IPS-NIHi11 (cell line): ENCODE results near the gene BICRA.
"Not testable (repeated sequence)": the region's sequence is repeated elsewhere in the genome, so short reads cannot be mapped to it uniquely, and the experiment has no call there.

ENCODE experiments used
- DNase-seq: peaks from one replicate; pipeline ENCODE4 v3.0.0; 2012; ENCODE audit warnings: mixed read lengths, low spot score

Gene BICRA

GRCh38 chr19:47608969-47609905 lies at the start of gene BICRA:
BICRA (plus strand) TSS chr19:47609134; CDS start chr19:47673575, 64,441 bp downstream.
- DNase-seq: peak; percentile 85

DNA sequence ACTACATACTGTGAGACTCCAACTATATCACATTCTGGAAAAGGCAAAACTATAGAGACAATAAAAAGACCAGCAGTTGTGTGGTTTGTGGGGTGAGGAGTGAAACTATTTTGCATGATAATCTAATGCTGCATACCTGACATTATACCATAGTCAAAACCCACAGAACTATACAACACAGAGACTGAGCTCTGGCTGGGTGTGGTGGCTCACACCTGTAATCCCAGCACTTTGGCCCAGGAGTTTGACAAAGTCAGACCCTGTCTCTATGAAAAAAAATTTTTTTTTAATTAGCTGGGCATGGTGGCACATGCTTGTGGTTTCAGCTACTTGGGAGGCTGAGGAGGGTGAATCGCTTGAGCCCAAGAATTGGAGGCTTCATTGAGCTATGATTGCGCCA lies 47.9 kb upstream of the BICRA start:
- no peak for DNase-seq

DNA sequence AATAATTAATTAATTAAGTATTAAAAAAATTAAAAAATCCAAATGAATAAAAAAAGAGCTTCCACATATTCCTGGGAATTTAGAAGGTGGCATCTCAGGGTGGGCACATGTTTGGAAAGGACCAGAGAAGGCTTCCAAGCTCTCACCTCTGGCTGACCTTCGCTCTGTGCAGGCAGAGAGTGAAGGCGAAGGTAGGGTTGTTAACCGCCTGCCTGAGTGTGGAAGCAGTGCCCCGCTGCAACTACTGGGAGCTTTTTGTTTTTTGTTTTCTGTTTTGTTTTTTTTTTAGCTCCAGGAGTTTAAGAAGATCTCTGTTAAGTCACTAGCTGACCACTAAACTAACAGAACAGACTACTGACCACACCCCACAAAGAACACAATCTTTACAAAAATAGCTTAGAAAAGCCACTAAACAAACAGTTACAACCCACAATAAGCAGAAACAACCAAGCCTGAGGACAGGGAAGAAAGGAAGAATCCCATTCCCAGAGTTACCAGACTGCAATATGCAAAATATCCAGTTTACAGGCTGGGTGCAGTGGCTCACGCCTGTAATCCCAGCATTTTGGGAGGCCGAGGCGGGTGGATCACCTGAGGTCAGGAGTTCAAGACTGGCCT lies 47.4 kb upstream of the BICRA start:
- DNase-seq: no peak

GRCh38 chr19:47564081-47564480 lies 44.9 kb upstream of the BICRA start:
- DNase-seq: no peak

GRCh38 chr19:47569331-47569730 lies 39.6 kb upstream of the BICRA start:
- DNase-seq: no peak

DNA sequence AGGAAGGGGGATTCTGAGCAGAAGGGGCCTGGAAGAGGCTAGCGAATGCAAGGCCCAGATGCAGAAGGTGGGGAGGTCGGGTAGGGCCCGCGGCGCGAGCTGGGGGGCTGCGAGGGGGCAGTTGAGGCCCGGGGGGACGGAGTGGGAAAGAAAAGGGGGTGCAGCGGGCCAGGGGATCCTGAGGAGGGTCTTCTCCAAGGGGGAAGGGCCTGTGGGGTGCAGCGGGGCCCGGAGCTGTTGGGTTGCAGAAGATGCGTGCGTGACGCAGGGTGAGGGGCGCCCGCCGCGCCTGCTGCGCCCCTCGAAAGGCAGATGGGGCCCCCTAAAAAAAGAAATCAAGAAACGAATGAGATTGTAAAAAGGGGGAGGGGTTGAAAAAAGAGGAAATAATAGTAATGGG lies 36.3 kb upstream of the BICRA start:
- DNase-seq: no peak

DNA sequence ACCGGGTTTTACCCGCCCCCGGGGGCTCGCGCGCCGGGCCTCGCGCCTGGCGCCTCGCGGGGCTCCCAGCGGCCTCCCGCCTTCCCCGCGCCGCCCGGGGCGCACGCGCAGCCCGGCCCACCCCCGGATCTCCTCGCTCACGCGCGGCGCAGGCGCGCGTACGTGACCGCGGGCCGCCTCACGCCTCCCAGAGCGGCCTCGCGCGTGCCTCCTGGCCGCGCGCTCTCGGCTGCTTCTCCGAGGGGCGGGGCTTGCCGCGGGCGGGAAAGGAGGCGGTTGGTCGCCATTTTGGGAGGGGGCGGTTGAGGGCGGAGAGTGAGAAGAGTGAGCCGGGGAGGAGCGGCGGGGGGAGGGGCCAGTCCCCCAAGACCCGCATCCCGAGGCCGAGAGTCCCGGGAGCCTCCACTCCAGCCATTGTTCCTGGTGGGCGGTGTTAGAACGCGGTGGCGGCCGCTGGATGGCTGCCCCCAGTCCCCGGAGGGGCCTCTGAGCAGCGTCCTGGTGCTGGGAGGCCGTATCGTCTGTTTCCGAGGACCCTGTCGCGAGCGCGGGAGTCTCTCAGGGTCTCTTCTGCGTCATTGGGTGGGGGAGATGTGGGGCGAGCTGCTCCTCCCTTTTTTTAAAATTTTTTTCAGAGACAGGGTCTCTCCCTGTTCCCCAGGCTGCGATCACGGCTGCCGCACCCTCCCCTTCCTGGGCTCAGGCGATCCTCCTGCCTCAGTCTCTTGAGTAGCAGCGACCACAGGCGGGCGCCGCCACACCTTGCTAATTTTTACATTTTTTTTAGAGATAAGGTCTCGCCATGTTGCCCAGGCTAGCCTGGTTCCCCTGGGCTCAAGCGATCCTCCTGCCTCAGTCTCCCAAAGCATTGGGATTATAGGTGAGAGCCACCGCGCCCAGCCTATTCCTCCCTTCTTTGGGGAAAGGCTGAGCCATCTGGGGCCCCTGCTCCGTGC lies 35.6 kb upstream of the BICRA start, which contains the start of gene ZNF541:
Gene ZNF541 (minus strand): TSS at position 78 of the 956 bp plus-strand sequence. CDS start 17,292 bp downstream, outside the sequence.
- DNase-seq: peak; percentile 43

DNA sequence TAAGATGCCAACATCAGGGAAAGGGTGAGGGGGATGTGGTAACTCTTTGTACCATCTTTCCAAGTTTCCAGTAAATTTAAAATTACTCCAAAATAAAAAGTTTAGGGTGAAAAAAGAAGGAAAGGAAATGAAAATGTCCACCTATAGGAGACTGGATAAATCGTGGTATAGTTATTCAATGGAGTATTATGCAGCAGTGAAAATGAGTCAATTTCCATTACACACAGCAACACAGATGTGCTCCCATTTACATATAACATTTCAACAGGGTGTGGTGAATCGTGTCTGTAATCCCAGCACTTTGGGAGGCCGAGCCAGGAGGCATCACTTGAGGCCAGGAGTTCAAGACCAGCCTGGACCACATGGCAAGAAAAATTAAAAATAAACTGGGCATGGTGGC lies 28.5 kb upstream of the BICRA start:
- no peak for DNase-seq

- peak; percentile 38 for DNase-seq
These were observed 27.2 kb upstream of the BICRA start for GRCh38 chr19:47581605-47582319.

DNA sequence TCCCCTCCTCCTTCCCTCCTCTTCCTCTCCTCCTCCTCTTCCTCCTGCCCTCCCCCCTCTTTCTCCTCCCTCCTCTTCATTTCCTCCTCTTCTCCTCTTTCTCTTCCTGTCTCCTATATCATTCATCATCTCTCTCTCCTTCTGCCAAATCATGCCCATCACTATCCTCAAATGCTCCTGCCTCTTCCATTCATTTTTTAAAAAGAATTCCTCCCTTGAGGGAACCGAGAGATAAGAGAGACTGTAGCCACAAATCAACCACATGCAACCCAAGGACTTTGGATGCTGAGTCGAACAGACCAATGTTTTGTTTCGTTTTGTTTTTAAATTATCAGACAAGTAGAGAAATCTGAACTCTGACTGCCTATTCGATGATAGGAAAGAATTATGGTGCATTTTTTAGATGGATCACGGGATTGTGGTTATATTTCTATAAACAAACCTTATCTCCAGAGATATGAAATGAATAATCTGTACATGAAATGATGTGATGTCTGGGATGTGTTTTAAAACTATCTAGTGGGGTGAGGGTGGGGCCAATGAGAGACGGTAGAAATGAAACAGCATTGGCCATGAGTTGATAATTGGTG lies 26.5 kb upstream of the BICRA start:
- no peak for DNase-seq

GRCh38 chr19:47583161-47583560 lies 25.8 kb upstream of the BICRA start:
- not testable (repeated sequence) for DNase-seq

DNA sequence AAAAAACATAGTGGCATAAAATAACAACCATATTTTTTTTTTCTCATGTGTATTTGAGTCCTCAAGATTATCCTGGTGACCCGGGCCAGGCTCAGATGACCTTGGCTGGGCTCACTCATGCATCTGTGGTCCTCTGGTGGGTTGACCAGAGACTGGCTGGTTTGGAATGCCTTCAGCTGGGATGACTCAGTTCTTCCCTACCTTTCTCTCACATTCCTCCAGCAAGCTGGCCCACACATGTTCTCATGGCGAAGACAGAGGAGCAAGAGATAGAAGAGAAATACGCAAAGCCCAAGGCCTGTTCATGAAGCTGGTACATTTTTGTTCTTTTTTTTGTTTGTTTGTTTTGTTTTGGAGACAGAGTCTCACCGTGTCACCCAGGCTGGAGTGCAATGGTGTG lies 21.6 kb upstream of the BICRA start:
- DNase-seq: no peak

GRCh38 chr19:47589824-47590223 lies 19.1 kb upstream of the BICRA start:
- DNase-seq: no peak

GRCh38 chr19:47593860-47594259 lies 15.1 kb upstream of the BICRA start:
- no peak for DNase-seq

- no peak for DNase-seq
These were observed 13.0 kb upstream of the BICRA start for GRCh38 chr19:47595944-47596343.

- DNase-seq: peak; percentile 84
These were observed 10.3 kb upstream of the BICRA start for GRCh38 chr19:47598407-47599349.

- DNase-seq: not testable (repeated sequence)
These were observed 9.2 kb upstream of the BICRA start for GRCh38 chr19:47599671-47600245.

DNA sequence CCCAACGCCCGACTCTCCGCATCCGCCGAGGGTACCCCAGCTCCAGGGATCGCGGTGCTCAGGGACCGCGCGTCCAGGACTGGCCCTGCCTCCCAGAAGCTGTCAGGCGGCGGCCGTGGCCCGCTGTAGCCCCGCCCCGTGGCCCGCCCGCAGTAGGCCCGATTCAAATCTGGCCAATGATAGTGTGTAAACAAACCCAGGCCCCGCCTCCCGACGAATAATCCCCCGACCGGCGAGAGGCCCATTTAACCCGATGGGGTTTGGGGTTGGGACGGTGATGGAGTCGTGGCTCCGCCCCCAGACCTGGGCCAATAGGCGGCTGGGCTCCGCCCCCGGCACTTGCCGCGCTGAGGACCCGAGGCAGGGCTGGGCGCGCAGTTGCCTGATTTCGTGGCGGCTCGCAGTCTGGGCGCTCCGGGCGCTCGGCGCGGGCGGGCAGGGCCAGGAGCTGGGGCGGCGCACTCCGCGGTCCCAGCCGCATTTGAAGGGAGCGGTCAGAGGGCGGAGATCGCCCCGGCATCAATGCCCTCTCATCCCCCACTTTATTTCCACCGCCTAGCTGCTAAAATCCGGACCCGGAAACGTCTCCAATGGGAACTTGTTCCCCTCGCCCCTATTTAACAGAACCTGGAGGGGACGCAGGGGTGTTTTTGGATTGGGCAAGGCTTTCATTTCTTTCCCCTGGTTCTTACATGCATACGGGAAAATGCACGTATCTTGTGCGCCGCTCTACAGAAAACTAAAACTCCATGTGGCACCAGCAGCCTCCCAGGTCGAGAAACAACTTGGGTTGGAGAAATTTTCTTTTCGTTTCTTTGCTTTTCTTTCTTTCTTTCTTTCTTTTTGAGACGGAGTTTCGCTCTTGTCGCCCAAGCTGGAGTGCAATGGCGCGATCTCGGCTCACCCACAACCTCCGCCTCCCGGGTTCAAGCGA lies 8.4 kb upstream of the BICRA start:
- DNase-seq: peak; percentile 98
